Fibroblast of peridontal ligament (primary cell): Measurements from ENCODE around the gene FFAR2.
"Not testable (repeated sequence)": the region's sequence is repeated elsewhere in the genome, so short reads cannot be mapped to it uniquely, and the experiment has no call there.

Source experiments
- DNase-seq: peaks from one replicate; pipeline ENCODE4 v3.0.0-alpha.2; 2010; ENCODE audit errors: extremely low read depth

The FFAR2 gene

GRCh38 chr19:35455616-35456201 is 7.7 kb downstream of the FFAR2 start:
- no peak for DNase-seq

GRCh38 chr19:35457173-35457572 is 9.1 kb downstream of the FFAR2 start:
- no peak for DNase-seq

GRCh38 chr19:35458192-35458591 is 10.1 kb downstream of the FFAR2 start:
- no peak for DNase-seq

GRCh38 chr19:35458731-35459391 is 10.8 kb downstream of the FFAR2 start:
- no peak for DNase-seq

- DNase-seq = no peak
Observed at GRCh38 chr19:35459414-35460082, 11.5 kb downstream of the FFAR2 start.

GRCh38 chr19:35460608-35461007 is 12.6 kb downstream of the FFAR2 start:
- DNase-seq = no peak

GRCh38 chr19:35461060-35461459 is 13.0 kb downstream of the FFAR2 start:
- DNase-seq = no peak

- not testable (repeated sequence) for DNase-seq
Observed at GRCh38 chr19:35461788-35462187, 13.7 kb downstream of the FFAR2 start.

GRCh38 chr19:35462476-35462953 is 14.5 kb downstream of the FFAR2 start:
- no peak for DNase-seq

- not testable (repeated sequence) for DNase-seq
Observed at GRCh38 chr19:35462956-35463355, 14.9 kb downstream of the FFAR2 start.

- no peak for DNase-seq
Observed at GRCh38 chr19:35466259-35466658, 18.2 kb downstream of the FFAR2 start.

GRCh38 chr19:35468637-35469036 is 20.6 kb downstream of the FFAR2 start:
- DNase-seq = peak; percentile 9

GRCh38 chr19:35470128-35470527 is 22.1 kb downstream of the FFAR2 start:
- no peak for DNase-seq

- DNase-seq = not testable (repeated sequence)
Observed at GRCh38 chr19:35471075-35471474, 23.0 kb downstream of the FFAR2 start.

GRCh38 chr19:35471946-35472345 is 23.9 kb downstream of the FFAR2 start:
- DNase-seq = no peak

GRCh38 chr19:35474104-35474503 is 26.0 kb downstream of the FFAR2 start:
- no peak for DNase-seq

GRCh38 chr19:35474594-35474993 is 26.5 kb downstream of the FFAR2 start:
- not testable (repeated sequence) for DNase-seq

- no peak for DNase-seq
Observed at GRCh38 chr19:35476149-35476548, 28.1 kb downstream of the FFAR2 start.

- no peak for DNase-seq
Observed at GRCh38 chr19:35478794-35479677, 31.0 kb downstream of the FFAR2 start.

- no peak for DNase-seq
Observed at GRCh38 chr19:35483089-35483488, 35.0 kb downstream of the FFAR2 start.

- no peak for DNase-seq
Observed at GRCh38 chr19:35484252-35485036, 36.4 kb downstream of the FFAR2 start.
